ENCODE data around the gene LRFN3.

- TF ChIP-seq YY1 (IDR thresholded peaks at IDR 0.05; ENCODE audit: insufficient read depth, insufficient read length) (no peak), SUZ12 (IDR thresholded peaks at IDR 0.05; ENCODE audit: extremely low read depth, insufficient read depth, insufficient read length) (no peak)
Observed at GRCh38 chr19:35944556-35944955, 8.4 kb downstream of the LRFN3 start.
